Stimulated activated CD4-positive, alpha-beta T cell treated with anti-CD3 and anti-CD28 coated beads, Interleukin-2, amount 100 ng/mL, for 4 hours (primary cell): ENCODE results near the gene SYCP3.
A peak's percentile ranks its signal among the peaks of the same experiment; 100 is the strongest.

Source experiments
- DNase-seq: peaks from one replicate; pipeline ENCODE4 v3.0.0-alpha.2; 2020; ENCODE audit warnings: low read depth

The SYCP3 gene

GRCh38 chr12:101738920-101739665 is at the start of gene SYCP3:
TSS of gene SYCP3 (minus strand) at chr12:101739462. CDS start at chr12:101737935, 1,527 bp downstream.
- no peak for DNase-seq

- no peak for DNase-seq
Measured at GRCh38 chr12:101785671-101786070, 46.4 kb upstream of the SYCP3 start.

DNA sequence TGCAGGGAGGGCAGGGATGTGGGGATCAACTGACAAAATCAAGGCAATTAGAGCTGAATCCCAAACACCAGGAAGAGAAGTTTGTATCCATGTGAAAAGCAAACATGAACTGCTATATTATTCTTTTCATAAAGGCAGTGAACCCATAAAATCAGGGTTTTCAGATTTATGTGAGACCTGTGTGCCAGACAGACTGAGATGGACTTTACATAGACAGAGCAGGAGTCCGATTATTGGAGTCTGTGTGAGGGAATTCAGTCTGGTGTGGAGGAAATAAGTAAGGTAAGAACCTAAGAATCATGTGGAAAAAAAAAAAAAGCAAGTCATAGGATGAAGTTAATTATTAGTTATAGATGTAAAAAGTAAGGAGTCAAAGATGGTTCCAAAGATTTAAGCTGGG is 45.1 kb upstream of the SYCP3 start:
- DNase-seq = no peak

DNA sequence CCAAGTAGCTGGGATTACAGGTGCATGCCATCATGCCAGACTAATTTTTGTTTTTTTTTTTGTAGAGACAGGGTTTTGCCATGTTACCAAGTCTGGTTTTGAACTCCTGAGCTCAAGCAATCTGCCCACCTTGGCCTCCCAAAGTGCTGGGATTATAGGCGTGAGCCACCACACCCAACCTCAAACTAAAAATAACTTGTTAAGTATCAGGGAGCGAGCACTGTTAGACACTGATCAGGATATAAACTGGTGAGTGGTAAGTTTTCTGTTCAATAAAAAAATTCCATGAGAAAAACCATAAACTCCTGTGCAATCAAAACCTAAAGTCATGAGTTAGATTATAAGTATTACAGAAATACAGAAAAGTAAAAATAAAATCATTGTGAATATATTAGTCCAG is 44.6 kb upstream of the SYCP3 start:
- DNase-seq = no peak

- DNase-seq = no peak
Measured at GRCh38 chr12:101783150-101783549, 43.9 kb upstream of the SYCP3 start.

- DNase-seq = no peak
Measured at GRCh38 chr12:101782273-101782731, 43.0 kb upstream of the SYCP3 start.

DNA sequence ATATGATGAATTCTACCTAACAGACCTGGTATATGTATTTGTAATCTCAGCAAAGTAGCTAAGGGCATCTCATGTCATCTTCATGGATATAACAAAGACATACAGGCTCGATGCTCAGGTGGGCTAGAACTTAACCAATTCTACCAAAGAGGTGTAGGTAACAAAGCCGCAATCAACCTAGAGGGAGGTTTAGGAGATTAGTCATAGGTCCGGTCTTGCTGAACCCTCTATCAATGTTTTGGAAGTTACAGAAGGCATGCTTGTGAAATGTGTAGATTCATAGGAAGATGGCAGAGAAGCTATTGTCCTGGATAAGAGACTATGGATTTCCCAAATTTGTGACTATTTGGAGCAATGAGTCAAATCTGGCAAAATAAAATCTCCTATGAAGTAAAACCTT is 42.6 kb upstream of the SYCP3 start:
- no peak for DNase-seq

DNA sequence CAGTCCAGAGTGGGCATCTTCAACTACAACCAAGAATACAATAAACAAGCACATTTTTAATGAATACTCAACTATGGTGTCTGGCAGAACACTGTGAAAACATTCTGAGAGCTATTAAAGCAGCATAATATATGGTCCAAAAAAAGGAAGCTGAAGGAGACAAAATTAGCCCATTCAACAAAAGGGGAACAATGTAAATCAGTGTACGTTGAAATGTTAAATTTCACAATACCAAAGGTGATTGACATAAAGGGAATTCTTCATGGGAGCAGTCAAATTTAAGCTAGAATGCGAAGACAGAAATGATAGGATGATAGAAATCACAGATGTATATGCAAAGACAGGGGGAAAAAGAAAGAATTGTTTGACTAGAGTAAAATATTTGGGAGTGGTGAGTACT is 41.3 kb upstream of the SYCP3 start:
- DNase-seq = no peak

DNA sequence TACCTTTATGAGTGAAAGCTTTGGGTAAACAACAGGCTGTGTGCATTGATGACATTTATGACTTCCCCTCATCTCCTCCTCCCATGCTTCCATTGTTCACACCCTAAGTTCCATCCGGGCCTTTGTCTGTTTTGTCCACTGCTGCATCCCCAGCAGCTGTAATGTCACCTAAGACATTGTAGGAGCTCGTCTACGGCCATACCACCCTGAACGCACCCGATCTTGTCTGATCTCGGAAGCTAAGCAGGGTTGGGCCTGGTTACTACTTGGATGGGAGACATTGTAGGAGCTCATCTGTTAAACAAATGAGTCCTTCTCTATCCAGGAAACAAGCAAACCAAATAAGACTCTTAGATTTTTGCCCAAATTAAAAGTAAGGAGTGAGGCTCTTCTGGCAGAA is 40.4 kb upstream of the SYCP3 start:
- no peak for DNase-seq

- DNase-seq = no peak
Measured at GRCh38 chr12:101779200-101779599, 39.9 kb upstream of the SYCP3 start.

- DNase-seq = no peak
Measured at GRCh38 chr12:101777978-101778377, 38.7 kb upstream of the SYCP3 start.

- no peak for DNase-seq
Measured at GRCh38 chr12:101777485-101777884, 38.2 kb upstream of the SYCP3 start.

- DNase-seq = no peak
Measured at GRCh38 chr12:101775816-101776215, 36.6 kb upstream of the SYCP3 start.

DNA sequence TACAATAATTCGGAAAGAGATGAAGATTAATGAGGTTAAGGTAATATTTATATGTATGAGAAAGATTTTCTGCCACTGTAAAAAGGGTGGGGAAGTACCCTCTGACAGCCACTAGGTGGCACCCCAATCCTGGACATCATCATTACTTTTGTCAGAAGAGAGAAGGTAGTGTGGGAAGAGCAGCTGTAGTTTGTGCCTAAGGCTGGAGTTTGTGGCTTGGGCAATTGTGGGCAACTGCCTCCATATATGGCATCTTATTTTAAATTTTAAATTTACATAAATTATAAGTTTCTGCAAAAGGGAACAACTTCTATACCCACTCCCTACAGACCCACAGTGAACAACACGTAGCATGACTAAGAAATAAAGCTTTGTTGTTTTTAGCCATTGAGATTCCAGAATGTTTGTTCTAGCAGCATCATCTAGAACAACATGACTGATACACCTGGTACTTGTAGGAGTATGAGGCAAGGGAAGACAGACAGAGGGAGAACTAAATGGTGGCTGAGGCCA is 34.4 kb upstream of the SYCP3 start:
- DNase-seq = peak; percentile 47

- no peak for DNase-seq
Measured at GRCh38 chr12:101772012-101772775, 32.9 kb upstream of the SYCP3 start.

GRCh38 chr12:101769865-101770264 is 30.6 kb upstream of the SYCP3 start:
- no peak for DNase-seq

- no peak for DNase-seq
Measured at GRCh38 chr12:101768781-101769180, 29.5 kb upstream of the SYCP3 start.

- DNase-seq = no peak
Measured at GRCh38 chr12:101767537-101767936, 28.3 kb upstream of the SYCP3 start.

DNA sequence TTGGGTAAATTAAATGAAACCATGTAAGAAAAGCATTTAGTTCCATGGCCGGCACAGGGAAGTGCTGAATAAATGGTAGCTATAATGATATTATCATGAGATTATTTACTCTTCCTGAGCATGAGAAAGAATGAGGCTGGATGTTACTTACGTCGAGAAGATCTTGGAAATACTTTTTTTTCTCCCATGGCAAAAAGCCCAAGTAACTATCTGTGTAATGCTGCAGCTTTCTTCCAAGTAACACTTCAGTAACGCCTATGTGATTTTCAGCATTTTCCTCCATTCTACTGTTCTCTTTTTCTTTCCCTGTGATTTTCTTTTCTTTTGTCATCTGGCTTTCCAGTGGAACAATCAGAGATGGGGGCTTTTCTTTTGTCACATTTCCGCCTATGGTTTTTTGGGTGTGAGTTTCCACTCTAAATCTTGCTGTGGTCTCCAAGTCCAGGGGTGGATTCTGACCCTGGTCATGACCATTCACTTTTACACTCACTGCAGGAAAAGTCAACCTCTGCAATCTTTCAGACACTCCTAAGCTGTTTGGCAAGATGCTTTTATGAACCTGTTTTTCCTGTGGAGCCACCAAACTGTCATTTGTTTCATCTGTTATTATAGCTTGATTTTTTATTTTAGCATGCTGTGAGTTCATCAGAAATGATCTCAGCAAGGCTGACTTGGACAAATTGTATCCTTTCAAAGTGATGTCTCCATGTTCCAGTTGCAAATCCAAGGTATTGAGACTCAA is 25.0 kb upstream of the SYCP3 start:
- no peak for DNase-seq

DNA sequence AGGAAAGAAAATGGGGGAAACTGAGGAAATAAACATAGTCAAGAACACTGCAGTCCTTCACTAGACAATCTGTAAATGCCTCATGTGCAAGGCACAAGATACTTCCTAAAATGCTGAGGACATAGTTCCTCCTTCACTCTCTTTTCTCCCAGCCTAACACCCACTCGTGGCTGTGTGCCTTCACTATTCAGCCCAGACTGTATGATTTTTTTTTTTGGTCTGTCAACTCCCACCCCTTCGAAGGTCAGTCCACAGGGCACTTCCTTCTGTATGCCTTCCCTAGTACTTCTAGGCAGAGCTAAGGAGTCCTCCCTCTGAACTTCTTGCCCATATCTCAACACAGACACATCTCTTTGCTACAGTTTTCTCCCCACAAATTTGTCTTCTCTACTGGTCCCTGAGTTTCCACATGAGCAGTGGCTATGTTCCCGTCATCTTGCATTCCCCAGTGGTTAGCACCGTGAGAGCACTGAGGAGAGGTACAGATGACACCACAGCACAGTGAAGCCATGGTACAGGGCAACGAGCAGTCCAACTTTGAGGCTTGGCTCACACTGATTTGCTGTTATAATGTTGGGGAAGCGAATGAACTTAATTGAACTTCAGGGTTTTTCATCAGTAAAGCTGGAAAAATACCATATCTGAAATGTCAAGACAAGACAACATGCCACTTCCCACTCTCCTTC is 24.1 kb upstream of the SYCP3 start:
- DNase-seq = no peak

DNA sequence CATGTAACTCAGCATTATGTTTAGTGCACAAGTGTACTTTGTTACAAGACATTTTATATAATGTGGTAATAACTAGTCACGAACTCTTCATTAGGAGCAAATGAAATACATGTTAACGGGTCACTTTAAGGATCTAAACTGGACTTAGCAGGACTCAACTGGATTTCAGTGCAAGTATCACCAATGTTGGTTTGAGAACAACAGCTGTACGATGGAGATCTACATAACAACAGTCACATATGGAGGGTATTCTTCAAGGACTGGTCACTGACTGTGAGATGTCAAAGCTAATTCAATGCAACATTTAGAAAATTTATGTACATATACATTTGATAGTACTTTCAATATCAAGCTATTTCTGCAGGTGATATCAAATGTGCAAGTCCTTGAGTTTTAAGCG is 22.5 kb upstream of the SYCP3 start:
- no peak for DNase-seq

DNA sequence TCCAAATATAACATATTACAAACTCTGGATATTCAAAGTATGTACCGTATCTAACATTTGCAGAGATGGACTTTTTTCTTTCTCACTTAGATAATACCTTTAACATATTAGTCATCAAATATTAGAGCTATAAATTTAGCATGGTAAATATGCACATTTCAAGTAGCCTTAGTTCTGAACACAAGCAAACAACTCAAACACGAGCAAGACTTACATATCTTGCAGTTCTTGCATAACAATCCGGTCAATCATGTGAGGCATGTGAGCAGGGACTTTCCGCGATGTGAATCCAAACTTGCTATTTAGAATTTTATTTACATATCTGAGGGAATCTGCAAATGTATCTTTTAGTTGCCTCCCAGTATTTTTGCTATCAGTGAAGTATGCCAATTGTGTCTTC is 22.1 kb upstream of the SYCP3 start:
- DNase-seq = no peak
